Vagina (tissue), 2 donors: ENCODE data around the gene DISP1. TPM values are rescaled to one million over a fixed set of nuclear protein-coding genes. Genes with fewer than 3 reads are reported as not detected.

Source experiments
- DNase-seq, 2 donors: peaks; one replicate each; pipeline ENCODE4 v3.0.0-alpha.2; 2017; ENCODE audit errors: extremely low spot score in 2 of 2
- H3K27ac ChIP-seq: fragments of 200-600 bp; sonication (generic); one replicate; pipeline ENCODE4 v1.5.1; 2019
- H3K27me3 ChIP-seq: fragments of 200-600 bp; sonication (generic); one replicate; pipeline ENCODE4 v1.5.1; 2019
- H3K36me3 ChIP-seq, 2 donors: fragments of 200-600 bp; sonication (generic); one replicate each; pipeline ENCODE4 v1.5.1; 2017 to 2019
- H3K4me1 ChIP-seq: fragments of 200-600 bp; sonication (generic); one replicate; pipeline ENCODE4 v1.5.1; 2019
- H3K4me3 ChIP-seq, 2 donors: fragments of 200-600 bp; sonication (generic); 1 replicate in 1 of 2; 2 replicates in 1 of 2; pipeline ENCODE4 v1.5.1; 2016 to 2019
- H3K9me3 ChIP-seq: fragments of 200-600 bp; sonication (generic); one replicate; pipeline ENCODE4 v1.5.1; 2019
- CTCF ChIP-seq, 3 experiments: fragments of 450-650 bp in 2 of 3; fragments of 200-600 bp in 1 of 3; sonication (generic) in 1 of 3; IDR thresholded peaks; one replicate each; pipeline ENCODE4 v1.5.1; 2017 to 2019; ENCODE audit warnings: antibody characterized with exemption in 3 of 3, mild to moderate bottlenecking in 2 of 3, moderate library complexity in 2 of 3
- POLR2A ChIP-seq, 2 donors: fragments of 450-650 bp; IDR thresholded peaks; one replicate each; pipeline ENCODE4 v1.6.1; 2017; ENCODE audit warnings: antibody characterized with exemption in 2 of 2, mild to moderate bottlenecking in 2 of 2, moderate library complexity in 2 of 2
- POLR2AphosphoS5 ChIP-seq, 2 donors: sonication (generic); formaldehyde crosslinking; IDR thresholded peaks; one replicate each; pipeline ENCODE4 v1.9.0; 2017; ENCODE audit warnings: antibody characterized with exemption in 2 of 2, mild to moderate bottlenecking in 2 of 2, low read depth in 1 of 2; ENCODE audit not compliant: insufficient read depth in 1 of 2
- intact Hi-C: fragments of 100-400 bp; cut with DNase I; formaldehyde crosslinking; loops from one replicate; pipeline ENCODE4 v1.15.1; 2023
- total RNA-seq: library from RNA; depleted of rRNA; stranded (reverse); fragments of >200 nt; gene quantifications from one replicate; pipeline ENCODE4 v1.2.3, GENCODE V29; 2016

Gene DISP1
- total RNA-seq, 1 donor from 2014 or later = 8.3 TPM

- Histone ChIP-seq H3K27me3 (no peaks in the 10 kb centered on the region), H3K9me3 (no peaks in the 10 kb centered on the region), H3K4me1 (peaks cover 10% of the 10 kb centered on the region), H3K4me3 (no peak overlapping the region), H3K36me3 (no peaks in the 10 kb centered on the region), H3K27ac (no peak overlapping the region)
- intact Hi-C loops = no loop called here
- TF ChIP-seq POLR2AphosphoS5 (IDR thresholded peaks at IDR 0.05; ENCODE audit: insufficient read depth in 1 of 2, low read depth in 1 of 2) (no peak), POLR2A (IDR thresholded peaks at IDR 0.05) (no peak), CTCF (IDR thresholded peaks at IDR 0.05) (no peak)
- DNase-seq = no peak
These were observed 31.8 kb upstream of the DISP1 start for GRCh38 chr1:222783051-222783450.

GRCh38 chr1:222784371-222784770 is 30.5 kb upstream of the DISP1 start:
- Histone ChIP-seq H3K4me3 (no peak overlapping the region), H3K27ac (no peak overlapping the region), H3K9me3 (no peaks in the 10 kb centered on the region), H3K36me3 (no peaks in the 10 kb centered on the region), H3K27me3 (no peaks in the 10 kb centered on the region), H3K4me1 (peaks cover 11% of the 10 kb centered on the region)
- no peak for DNase-seq
- TF ChIP-seq POLR2AphosphoS5 (IDR thresholded peaks at IDR 0.05; ENCODE audit: insufficient read depth in 1 of 2, low read depth in 1 of 2) (no peak), CTCF (IDR thresholded peaks at IDR 0.05) (no peak), POLR2A (IDR thresholded peaks at IDR 0.05) (no peak)
- intact Hi-C loops = no loop called here

DNA sequence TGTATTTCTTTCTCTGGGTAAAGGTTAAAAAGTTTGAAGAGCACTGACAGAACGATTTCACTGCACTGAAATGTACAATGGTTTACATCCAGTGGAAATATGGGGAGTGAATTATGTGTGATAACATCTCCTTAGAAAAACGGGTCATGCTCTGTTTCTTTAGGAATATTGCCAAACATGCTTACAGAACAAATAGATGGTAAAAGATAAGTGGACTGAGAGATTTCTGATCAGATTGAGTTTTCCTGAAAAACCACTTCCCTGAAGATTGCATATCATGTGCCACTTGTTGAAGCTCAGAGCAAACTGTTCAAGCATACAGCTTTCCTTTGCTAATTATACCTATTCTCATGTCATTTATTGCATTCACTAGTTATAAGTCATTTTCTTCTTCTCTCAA is 29.9 kb upstream of the DISP1 start:
- Histone ChIP-seq H3K27me3 (no peaks in the 10 kb centered on the region), H3K36me3 (no peaks in the 10 kb centered on the region), H3K9me3 (no peaks in the 10 kb centered on the region), H3K27ac (no peak overlapping the region), H3K4me3 (no peak overlapping the region), H3K4me1 (peaks cover 11% of the 10 kb centered on the region)
- DNase-seq = no peak
- TF ChIP-seq CTCF (IDR thresholded peaks at IDR 0.05) = no peak
- no peak for TF ChIP-seq POLR2AphosphoS5 (IDR thresholded peaks at IDR 0.05; ENCODE audit: insufficient read depth in 1 of 2, low read depth in 1 of 2)
- no peak for TF ChIP-seq POLR2A (IDR thresholded peaks at IDR 0.05)
- intact Hi-C loops = no loop called here

GRCh38 chr1:222785529-222785928 is 29.3 kb upstream of the DISP1 start:
- TF ChIP-seq POLR2A (IDR thresholded peaks at IDR 0.05) (no peak), POLR2AphosphoS5 (IDR thresholded peaks at IDR 0.05; ENCODE audit: insufficient read depth in 1 of 2, low read depth in 1 of 2) (no peak), CTCF (IDR thresholded peaks at IDR 0.05) (no peak)
- Histone ChIP-seq H3K36me3 (no peaks in the 10 kb centered on the region), H3K27me3 (no peaks in the 10 kb centered on the region), H3K9me3 (no peaks in the 10 kb centered on the region), H3K4me1 (peaks cover 11% of the 10 kb centered on the region), H3K27ac (no peak overlapping the region), H3K4me3 (no peak overlapping the region)
- intact Hi-C loops = no loop called here
- DNase-seq = no peak

GRCh38 chr1:222786121-222786520 is 28.7 kb upstream of the DISP1 start:
- H3K9me3 ChIP-seq = no peaks in the 10 kb centered on the region
- H3K27ac ChIP-seq = no peak overlapping the region
- no peak for DNase-seq
- no peak overlapping the region for H3K4me3 ChIP-seq
- intact Hi-C loops = no loop called here
- no peaks in the 10 kb centered on the region for H3K27me3 ChIP-seq
- TF ChIP-seq CTCF (IDR thresholded peaks at IDR 0.05) = no peak
- H3K36me3 ChIP-seq = no peaks in the 10 kb centered on the region
- H3K4me1 ChIP-seq = peaks cover 11% of the 10 kb centered on the region
